ENCODE measurements around the gene PTGDR. TPM values are rescaled to one million over a fixed set of nuclear protein-coding genes. Genes with fewer than 3 reads are reported as not detected.

The PTGDR gene
- total RNA-seq, 1 experiment from 2014 or later, result not detected

DNA sequence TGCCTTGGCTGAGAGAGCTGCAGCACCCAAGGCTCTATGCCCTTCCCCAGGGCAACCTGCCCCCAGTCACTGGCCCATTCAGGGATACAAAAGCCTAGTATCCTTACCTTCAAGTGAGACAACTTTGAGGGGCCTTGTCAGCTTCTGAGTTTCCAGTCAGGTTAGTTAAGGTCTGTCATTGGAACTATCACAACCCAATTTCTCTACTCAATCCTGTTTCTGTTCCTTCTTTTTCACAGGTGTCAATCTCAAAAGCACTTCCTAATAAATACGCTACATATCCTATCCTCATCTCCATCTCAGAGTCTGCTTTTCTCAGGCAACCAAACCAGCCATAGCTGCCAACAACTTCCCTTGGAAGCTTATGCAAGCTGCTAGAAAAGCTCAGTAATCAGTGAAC lies 4.9 kb upstream of the PTGDR start:
- TF ChIP-seq EZH2 (IDR thresholded peaks at IDR 0.05; ENCODE audit: low read depth), result no peak
- TF ChIP-seq, protein P1, sequence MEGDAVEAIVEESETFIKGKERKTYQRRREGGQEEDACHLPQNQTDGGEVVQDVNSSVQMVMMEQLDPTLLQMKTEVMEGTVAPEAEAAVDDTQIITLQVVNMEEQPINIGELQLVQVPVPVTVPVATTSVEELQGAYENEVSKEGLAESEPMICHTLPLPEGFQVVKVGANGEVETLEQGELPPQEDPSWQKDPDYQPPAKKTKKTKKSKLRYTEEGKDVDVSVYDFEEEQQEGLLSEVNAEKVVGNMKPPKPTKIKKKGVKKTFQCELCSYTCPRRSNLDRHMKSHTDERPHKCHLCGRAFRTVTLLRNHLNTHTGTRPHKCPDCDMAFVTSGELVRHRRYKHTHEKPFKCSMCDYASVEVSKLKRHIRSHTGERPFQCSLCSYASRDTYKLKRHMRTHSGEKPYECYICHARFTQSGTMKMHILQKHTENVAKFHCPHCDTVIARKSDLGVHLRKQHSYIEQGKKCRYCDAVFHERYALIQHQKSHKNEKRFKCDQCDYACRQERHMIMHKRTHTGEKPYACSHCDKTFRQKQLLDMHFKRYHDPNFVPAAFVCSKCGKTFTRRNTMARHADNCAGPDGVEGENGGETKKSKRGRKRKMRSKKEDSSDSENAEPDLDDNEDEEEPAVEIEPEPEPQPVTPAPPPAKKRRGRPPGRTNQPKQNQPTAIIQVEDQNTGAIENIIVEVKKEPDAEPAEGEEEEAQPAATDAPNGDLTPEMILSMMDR (conservative IDR thresholded peaks at IDR 0.05), result no peak
- no TSS peak for BruUV-seq (replicated peaks)

DNA sequence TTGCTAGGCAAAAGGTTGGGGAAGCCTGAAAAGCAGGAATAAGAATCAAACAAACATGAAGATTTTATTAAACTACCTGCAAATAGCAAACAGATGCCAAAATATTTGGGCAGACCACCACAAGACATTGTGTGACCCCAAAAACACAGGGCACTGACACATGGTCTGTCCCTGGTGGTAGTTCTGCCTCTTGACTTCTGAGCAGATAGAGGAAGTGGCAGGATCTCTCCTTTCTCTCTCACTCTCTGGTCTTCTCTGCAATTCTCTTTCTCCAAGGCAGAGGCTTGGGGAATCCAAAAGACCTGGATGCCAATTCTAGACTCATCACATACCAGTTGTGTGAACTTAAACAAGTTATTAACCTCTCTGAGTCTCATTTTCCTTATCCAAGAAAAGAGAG lies 4.3 kb upstream of the PTGDR start:
- H3K27ac ChIP-seq, result no peak overlapping the region
- intact Hi-C loops (cut with micrococcal nuclease; ENCODE audit: unreplicated experiment), result no loop called here
- no peak overlapping the region for H3K4me2 ChIP-seq
- ChIA-PET CTCF (no interaction called here), POLR2A (ENCODE audit: unreplicated experiment) (no interaction called here)
- H3K4me1 ChIP-seq (replicated peaks; ENCODE audit: insufficient read depth), result no peaks in the 10 kb centered on the region
- DNase-seq, result no peak
- H3K27me3 ChIP-seq (ENCODE audit: insufficient read depth, low read depth), result no peaks in the 10 kb centered on the region
- H3K4me3 ChIP-seq, result no peak overlapping the region
- H3F3A ChIP-seq (ENCODE audit: insufficient read depth, low read depth), result no peaks in the 10 kb centered on the region
- no peaks in the 10 kb centered on the region for H3K79me2 ChIP-seq (ENCODE audit: low read depth)
- H4K20me1 ChIP-seq (ENCODE audit: insufficient read depth), result no peaks in the 10 kb centered on the region
- BruUV-seq (replicated peaks), result no TSS peak
- no peaks in the 10 kb centered on the region for H3K9me3 ChIP-seq (ENCODE audit: insufficient read depth, low read depth)
- TF ChIP-seq EZH2 (IDR thresholded peaks at IDR 0.05; ENCODE audit: low read depth), result no peak
- TF ChIP-seq, protein P1 (conservative IDR thresholded peaks at IDR 0.05), result no peak
- no peak overlapping the region for H2AFZ ChIP-seq
- no peaks in the 10 kb centered on the region for H3K9me2 ChIP-seq (ENCODE audit: insufficient read depth)
- H3K36me3 ChIP-seq (ENCODE audit: low read depth), result no peaks in the 10 kb centered on the region

More for the DNA sequence above, 4.9 kb upstream of the PTGDR start:
- intact Hi-C loops (cut with micrococcal nuclease; ENCODE audit: unreplicated experiment), result no loop called here
- Histone ChIP-seq H3K4me3 (no peak overlapping the region), H2AFZ (no peak overlapping the region), H3K27ac (no peak overlapping the region), H3K27me3 (ENCODE audit: insufficient read depth, low read depth) (no peaks in the 10 kb centered on the region), H3K79me2 (ENCODE audit: low read depth) (no peaks in the 10 kb centered on the region), H3K9me3 (ENCODE audit: insufficient read depth, low read depth) (no peaks in the 10 kb centered on the region), H3F3A (ENCODE audit: insufficient read depth, low read depth) (no peaks in the 10 kb centered on the region), H3K4me1 (replicated peaks; ENCODE audit: insufficient read depth) (no peaks in the 10 kb centered on the region), H3K4me2 (no peak overlapping the region), H4K20me1 (ENCODE audit: insufficient read depth) (no peaks in the 10 kb centered on the region), H3K36me3 (ENCODE audit: low read depth) (no peaks in the 10 kb centered on the region), H3K9me2 (ENCODE audit: insufficient read depth) (no peaks in the 10 kb centered on the region)
- ChIA-PET POLR2A (ENCODE audit: unreplicated experiment) (no interaction called here), CTCF (no interaction called here)
- no peak for DNase-seq

DNA sequence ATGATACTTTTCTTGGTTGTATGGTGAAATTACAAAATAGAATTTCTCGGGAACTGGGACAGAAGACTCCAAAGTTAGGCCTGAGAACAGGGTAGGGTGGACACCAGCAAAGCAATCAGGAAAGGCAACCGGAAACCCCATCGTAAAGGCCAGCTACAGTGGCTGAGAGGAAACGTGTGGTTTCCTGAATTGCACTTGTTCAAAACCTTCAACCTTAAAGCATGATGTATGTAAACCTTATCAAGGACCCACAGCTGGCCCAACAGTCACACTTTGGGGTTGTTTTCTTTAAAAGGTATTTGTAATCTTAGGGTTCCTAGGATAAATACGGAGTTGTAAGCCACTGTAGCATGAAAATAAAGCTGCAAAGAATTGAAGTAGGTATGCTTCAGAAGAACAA lies 2.2 kb upstream of the PTGDR start:
- no peaks in the 10 kb centered on the region for H3K79me2 ChIP-seq (ENCODE audit: low read depth)
- no peaks in the 10 kb centered on the region for H3K36me3 ChIP-seq (ENCODE audit: low read depth)
- POLR2A ChIA-PET (ENCODE audit: unreplicated experiment), result no interaction called here
- no peak overlapping the region for H2AFZ ChIP-seq
- DNase-seq, result no peak
- H3K27ac ChIP-seq, result no peak overlapping the region
- H3F3A ChIP-seq (ENCODE audit: insufficient read depth, low read depth), result no peaks in the 10 kb centered on the region
- H3K9me3 ChIP-seq (ENCODE audit: insufficient read depth, low read depth), result no peaks in the 10 kb centered on the region
- CTCF ChIA-PET, result no interaction called here
- H3K9me2 ChIP-seq (ENCODE audit: insufficient read depth), result no peaks in the 10 kb centered on the region
- no peak overlapping the region for H3K4me3 ChIP-seq
- no peaks in the 10 kb centered on the region for H3K4me1 ChIP-seq (replicated peaks; ENCODE audit: insufficient read depth)
- H3K4me2 ChIP-seq, result no peak overlapping the region
- intact Hi-C loops (cut with micrococcal nuclease; ENCODE audit: unreplicated experiment), result no loop called here
- H4K20me1 ChIP-seq (ENCODE audit: insufficient read depth), result no peaks in the 10 kb centered on the region
- H3K27me3 ChIP-seq (ENCODE audit: insufficient read depth, low read depth), result no peaks in the 10 kb centered on the region
- TF ChIP-seq EZH2 (IDR thresholded peaks at IDR 0.05; ENCODE audit: low read depth), result no peak
- TF ChIP-seq, protein P1 (conservative IDR thresholded peaks at IDR 0.05), result no peak
- BruUV-seq (replicated peaks), result no TSS peak

All from PC-9 (cell line).